Lower lobe of right lung (tissue), 2 donors: ENCODE data around the gene APOLD1. TPM values are rescaled to one million over a fixed set of nuclear protein-coding genes. Genes with fewer than 3 reads are reported as not detected.
A peak's percentile ranks its signal among the peaks of the same experiment; 100 is the strongest.

Experiments
- ATAC-seq, 2 donors: fragments of 200-7000 bp; cut with Tn5 transposase; one replicate each; pipeline ENCODE4 v1.9.1; 2020 to 2022; ENCODE audit warnings: mild to moderate bottlenecking in 2 of 2, moderate library complexity in 2 of 2
- DNase-seq: peaks from one replicate; pipeline ENCODE4 v3.0.0-alpha.2; 2020
- H3K27ac ChIP-seq: fragments of 200-600 bp; one replicate; pipeline ENCODE4 v1.8.0; 2022
- H3K27me3 ChIP-seq: fragments of 200-600 bp; one replicate; pipeline ENCODE4 v1.8.0; 2022; ENCODE audit warnings: low read depth
- H3K36me3 ChIP-seq: fragments of 200-600 bp; one replicate; pipeline ENCODE4 v1.8.0; 2022; ENCODE audit warnings: mild to moderate bottlenecking
- H3K4me1 ChIP-seq: fragments of 200-600 bp; one replicate; pipeline ENCODE4 v1.8.0; 2022
- H3K4me3 ChIP-seq: fragments of 200-600 bp; one replicate; pipeline ENCODE4 v1.8.0; 2022; ENCODE audit warnings: mild to moderate bottlenecking
- H3K9me3 ChIP-seq: fragments of 200-600 bp; one replicate; pipeline ENCODE4 v1.8.0; 2022
- CTCF ChIP-seq: fragments of 200-600 bp; IDR thresholded peaks from one replicate; pipeline ENCODE4 v1.8.0; 2022; ENCODE audit warnings: antibody characterized with exemption, mild to moderate bottlenecking
- intact Hi-C: fragments of 100-400 bp; cut with DNase I; formaldehyde crosslinking; loops from one replicate; pipeline ENCODE4 v1.11.0; 2022
- total RNA-seq: library from RNA; stranded (reverse); fragmentation: NEBNext Ultra II Directional; extraction: Animal tissue kit (Norgen Biotek cat#: 25700); gene quantifications from one replicate; pipeline ENCODE4 v1.2.1, GENCODE V29; 2021
- donor health status: DM: no; HTN: yes; CAD: no; lungs with severe emphysema.

The APOLD1 gene
- total RNA-seq, 1 donor from 2014 or later = 11.0 TPM

GRCh38 chr12:12812174-12812573, 26.7 kb downstream of the APOLD1 start:
- intact Hi-C loops = no loop called here

GRCh38 chr12:12812618-12813119, 27.2 kb downstream of the APOLD1 start:
- no peak for TF ChIP-seq CTCF
- Histone ChIP-seq H3K9me3 (no peaks in the 10 kb centered on the region), H3K27ac (peak overlapping the region; percentile 77), H3K36me3 (no peaks in the 10 kb centered on the region), H3K4me1 (peaks cover 57% of the 10 kb centered on the region), H3K4me3 (peak overlapping the region; percentile 66), H3K27me3 (no peaks in the 10 kb centered on the region)
- no peak for DNase-seq
- peak in 1 of 2 donors; percentile 2 for ATAC-seq
- intact Hi-C loops = no loop called here

More at GRCh38 chr12:12812174-12812573, 26.7 kb downstream of the APOLD1 start:
- H3K27me3 ChIP-seq = no peaks in the 10 kb centered on the region
- ATAC-seq = peak in 1 of 2 donors; percentile 67
- H3K36me3 ChIP-seq = no peaks in the 10 kb centered on the region
- peak; percentile 8 for TF ChIP-seq CTCF
- no peak overlapping the region for H3K4me3 ChIP-seq
- peaks cover 59% of the 10 kb centered on the region for H3K4me1 ChIP-seq
- no peak overlapping the region for H3K27ac ChIP-seq
- H3K9me3 ChIP-seq = no peaks in the 10 kb centered on the region
- no peak for DNase-seq

GRCh38 chr12:12813120-12814101, 28.0 kb downstream of the APOLD1 start, which contains the start of gene DDX47:
Gene DDX47 (plus strand): TSS chr12:12813346. CDS start chr12:12813368, 22 bp downstream.
- intact Hi-C loops = no loop called here
- Histone ChIP-seq H3K27me3 (no peaks in the 10 kb centered on the region), H3K36me3 (no peaks in the 10 kb centered on the region), H3K4me3 (peak within 1 kb of the TSS; percentile 66), H3K4me1 (peaks cover 53% of the 10 kb centered on the region), H3K9me3 (no peaks in the 10 kb centered on the region), H3K27ac (peak within 1 kb of the TSS; percentile 77)
- DNase-seq (peak; percentile 97), ATAC-seq (peak; percentile 98 to 99)
- peak; percentile 99 for TF ChIP-seq CTCF

- Histone ChIP-seq H3K36me3 (peaks cover 24% of the 10 kb centered on the region), H3K27me3 (no peaks in the 10 kb centered on the region), H3K9me3 (no peaks in the 10 kb centered on the region), H3K27ac (no peak overlapping the region), H3K4me3 (no peak overlapping the region), H3K4me1 (peaks cover 43% of the 10 kb centered on the region)
- ATAC-seq (no peak), DNase-seq (no peak)
- intact Hi-C loops = no loop called here
- TF ChIP-seq CTCF = no peak
Observed at GRCh38 chr12:12817616-12818015, 32.2 kb downstream of the APOLD1 start.

GRCh38 chr12:12818701-12819100, 33.2 kb downstream of the APOLD1 start:
- no peaks in the 10 kb centered on the region for H3K9me3 ChIP-seq
- H3K27me3 ChIP-seq = no peaks in the 10 kb centered on the region
- intact Hi-C loops = no loop called here
- ATAC-seq (no peak), DNase-seq (no peak)
- H3K27ac ChIP-seq = no peak overlapping the region
- H3K36me3 ChIP-seq = peaks cover 34% of the 10 kb centered on the region
- TF ChIP-seq CTCF = no peak
- peaks cover 38% of the 10 kb centered on the region for H3K4me1 ChIP-seq
- H3K4me3 ChIP-seq = no peak overlapping the region
